Fibroblast of lung (primary cell): ENCODE measurements around the gene HGS. TPM values are rescaled to one million over a fixed set of nuclear protein-coding genes. Genes with fewer than 3 reads are reported as not detected.

Experiments
- DNase-seq, 2 donors: peaks; one replicate each; pipeline versions ENCODE4 v3.0.0 to v3.0.0-alpha.2; 2010; ENCODE audit warnings: low read depth in 2 of 2
- H2AFZ ChIP-seq: 2 replicates; pipeline ENCODE4 v1.5.1; 2012; ENCODE audit warnings: low read length, control low read depth, inconsistent platforms
- H3K27ac ChIP-seq: 2 replicates; pipeline ENCODE4 v1.5.1; 2011; ENCODE audit warnings: low read length, control low read depth; ENCODE audit not compliant: insufficient read depth
- H3K27me3 ChIP-seq: 2 replicates; pipeline ENCODE4 v1.5.1; 2011; ENCODE audit warnings: mild to moderate bottlenecking, low read length; ENCODE audit not compliant: control insufficient read depth, insufficient read depth
- H3K36me3 ChIP-seq: 2 replicates; pipeline ENCODE4 v1.5.1; 2011; ENCODE audit warnings: low read length; ENCODE audit not compliant: control insufficient read depth, insufficient read depth
- H3K4me1 ChIP-seq: 2 replicates; pipeline ENCODE4 v1.5.1; 2011; ENCODE audit warnings: low read length; ENCODE audit not compliant: control insufficient read depth, insufficient read depth; ENCODE audit errors: extremely low read depth
- H3K4me2 ChIP-seq: 2 replicates; pipeline ENCODE4 v1.5.1; 2011; ENCODE audit warnings: low read length, control low read depth; ENCODE audit not compliant: insufficient read depth; ENCODE audit errors: extremely low read depth
- H3K4me3 ChIP-seq, 4 experiments: fragments of 200-600 bp in 1 of 4; sonication (generic) in 1 of 4; replicated peaks in 1 of 4; 2 replicates each; pipeline ENCODE4 v1.5.1; 2011 to 2016; ENCODE audit warnings: low read length in 4 of 4, low read depth in 3 of 4, mild to moderate bottlenecking in 3 of 4, control low read depth in 2 of 4, inconsistent platforms in 1 of 4, mixed read lengths in 1 of 4; ENCODE audit not compliant: insufficient read depth in 1 of 4; ENCODE audit errors: control extremely low read depth in 1 of 4
- H3K79me2 ChIP-seq: 2 replicates; pipeline ENCODE4 v1.5.1; 2012; ENCODE audit warnings: mild to moderate bottlenecking, low read length, inconsistent platforms; ENCODE audit not compliant: control insufficient read depth, insufficient read depth
- H3K9ac ChIP-seq: 2 replicates; pipeline ENCODE4 v1.5.1; 2011; ENCODE audit warnings: mild to moderate bottlenecking, low read length, control low read depth; ENCODE audit not compliant: insufficient read depth
- H3K9me3 ChIP-seq: 2 replicates; pipeline ENCODE4 v1.5.1; 2012; ENCODE audit warnings: low read depth, low read length; ENCODE audit not compliant: control insufficient read depth, insufficient read depth
- H4K20me1 ChIP-seq: 2 replicates; pipeline ENCODE4 v1.5.1; 2011; ENCODE audit warnings: low read length; ENCODE audit not compliant: control insufficient read depth, insufficient read depth; ENCODE audit errors: extremely low read depth
- EZH2 ChIP-seq: IDR thresholded peaks from 2 replicates; pipeline ENCODE4 v1.5.1; 2012; ENCODE audit warnings: low read length, control low read depth, mild to moderate bottlenecking; ENCODE audit errors: missing control alignments
- polyA plus RNA-seq, 2 donors: library from polyadenylated mRNA; depleted of rRNA in 1 of 2; stranded (reverse) in 1 of 2; unstranded in 1 of 2; fragments of >200 nt; gene quantifications; 2 replicates each; pipeline ENCODE4 v1.2.1, GENCODE V29; 2011 to 2012; ENCODE audit warnings: missing spikeins in 1 of 2
- total RNA-seq: library from RNA; depleted of rRNA; stranded (reverse); fragments of >200 nt; gene quantifications from 2 replicates; pipeline ENCODE4 v1.2.1, GENCODE V29; 2014
- TF ChIP-seq, protein P1 (sequence below), 2 donors: IDR thresholded peaks in 1 of 2; conservative IDR thresholded peaks in 1 of 2; 1 replicate in 1 of 2; 2 replicates in 1 of 2; pipeline ENCODE4 v1.5.1; 2011 to 2012; ENCODE audit warnings: low read length in 2 of 2, control low read depth in 1 of 2, inconsistent platforms in 1 of 2, low read depth in 1 of 2, mild to moderate bottlenecking in 1 of 2

The HGS gene
- total and polyA plus RNA-seq, 2 donors (not counting 1 experiment from before 2014, with no cell fraction given), result 43.1 to 65.7 TPM

DNA sequence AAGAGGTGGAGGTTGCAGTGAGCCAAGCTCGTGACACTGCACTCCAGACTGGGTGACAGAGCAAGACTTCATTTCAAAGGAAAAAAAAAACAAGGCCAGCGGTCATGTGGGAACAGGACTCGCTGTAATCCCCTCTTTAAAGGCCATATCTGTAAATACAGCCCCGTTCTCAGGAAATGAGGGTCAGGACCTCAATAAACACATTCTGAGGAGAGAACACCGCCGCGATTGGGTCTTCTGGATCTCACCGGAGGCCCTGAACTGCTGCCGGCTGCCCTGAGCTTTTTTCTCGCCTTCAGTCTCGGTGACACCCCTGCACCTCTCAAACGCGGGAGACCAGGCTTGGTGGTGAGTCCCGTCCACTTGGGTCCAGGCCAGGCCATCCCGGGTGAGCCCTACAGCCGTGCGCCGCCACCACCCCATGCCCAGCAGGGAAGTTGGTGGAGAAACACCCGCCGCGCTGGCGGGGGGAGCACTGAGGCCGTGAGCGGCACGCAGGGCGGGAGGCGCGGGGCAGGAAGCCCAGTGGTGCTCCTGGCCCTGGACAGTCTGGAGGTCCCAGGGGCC, 56.7 kb downstream of the HGS start:
- Histone ChIP-seq H2AFZ (no peak overlapping the region), H3K27ac (no peak overlapping the region)
- no peak for DNase-seq

DNA sequence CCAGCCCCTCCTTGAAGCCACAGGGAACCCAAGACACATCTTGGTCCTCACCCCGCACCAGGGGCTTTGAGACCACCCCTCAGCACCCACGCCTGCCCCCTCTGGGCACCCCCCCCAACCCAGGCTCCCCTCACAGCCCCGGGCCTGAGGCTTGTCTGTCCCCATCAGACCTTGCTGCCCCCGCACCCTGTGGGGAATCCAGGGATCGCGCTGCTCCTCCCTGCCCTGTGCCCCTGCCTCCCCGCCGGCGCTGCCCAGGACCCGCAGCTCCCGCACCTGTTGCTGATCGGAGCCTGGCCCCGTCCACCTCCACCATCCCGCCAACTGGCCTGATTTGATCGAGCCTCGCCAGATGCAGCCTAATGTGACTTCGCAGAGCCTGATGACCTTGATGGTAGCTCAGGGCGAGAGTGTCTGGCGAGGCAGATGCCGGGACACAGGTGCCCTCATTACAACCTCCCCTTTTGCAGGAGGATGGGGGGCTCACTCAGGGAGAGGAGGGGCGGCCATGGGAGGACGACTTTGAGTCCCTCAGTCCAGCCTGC, 57.3 kb downstream of the HGS start:
- no peak overlapping the region for H3K9ac ChIP-seq
- H3K9me3 ChIP-seq, result no peaks in the 10 kb centered on the region
- peaks cover 1% of the 10 kb centered on the region for H3K4me1 ChIP-seq
- no peaks in the 10 kb centered on the region for H3K36me3 ChIP-seq
- no peak overlapping the region for H2AFZ ChIP-seq
- no peaks in the 10 kb centered on the region for H3K27me3 ChIP-seq
- no peak overlapping the region for H3K4me3 ChIP-seq
- H4K20me1 ChIP-seq, result no peaks in the 10 kb centered on the region
- no peak overlapping the region for H3K27ac ChIP-seq
- DNase-seq, result no peak
- no peak for TF ChIP-seq EZH2
- TF ChIP-seq, protein P1, sequence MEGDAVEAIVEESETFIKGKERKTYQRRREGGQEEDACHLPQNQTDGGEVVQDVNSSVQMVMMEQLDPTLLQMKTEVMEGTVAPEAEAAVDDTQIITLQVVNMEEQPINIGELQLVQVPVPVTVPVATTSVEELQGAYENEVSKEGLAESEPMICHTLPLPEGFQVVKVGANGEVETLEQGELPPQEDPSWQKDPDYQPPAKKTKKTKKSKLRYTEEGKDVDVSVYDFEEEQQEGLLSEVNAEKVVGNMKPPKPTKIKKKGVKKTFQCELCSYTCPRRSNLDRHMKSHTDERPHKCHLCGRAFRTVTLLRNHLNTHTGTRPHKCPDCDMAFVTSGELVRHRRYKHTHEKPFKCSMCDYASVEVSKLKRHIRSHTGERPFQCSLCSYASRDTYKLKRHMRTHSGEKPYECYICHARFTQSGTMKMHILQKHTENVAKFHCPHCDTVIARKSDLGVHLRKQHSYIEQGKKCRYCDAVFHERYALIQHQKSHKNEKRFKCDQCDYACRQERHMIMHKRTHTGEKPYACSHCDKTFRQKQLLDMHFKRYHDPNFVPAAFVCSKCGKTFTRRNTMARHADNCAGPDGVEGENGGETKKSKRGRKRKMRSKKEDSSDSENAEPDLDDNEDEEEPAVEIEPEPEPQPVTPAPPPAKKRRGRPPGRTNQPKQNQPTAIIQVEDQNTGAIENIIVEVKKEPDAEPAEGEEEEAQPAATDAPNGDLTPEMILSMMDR (conservative IDR thresholded peaks at IDR 0.05 in 1 of 2, IDR thresholded peaks at IDR 0.05 in 1 of 2; ENCODE audit: low read depth in 1 of 2, low read length in 2 of 2), result no peak
- H3K4me2 ChIP-seq, result no peak overlapping the region
- no peaks in the 10 kb centered on the region for H3K79me2 ChIP-seq

More for the DNA sequence above, 56.7 kb downstream of the HGS start:
- Histone ChIP-seq H3K36me3 (no peaks in the 10 kb centered on the region), H4K20me1 (no peaks in the 10 kb centered on the region), H3K4me2 (no peak overlapping the region), H3K9ac (no peak overlapping the region), H3K79me2 (no peaks in the 10 kb centered on the region), H3K4me3 (no peak overlapping the region), H3K9me3 (no peaks in the 10 kb centered on the region), H3K4me1 (peaks cover 3% of the 10 kb centered on the region), H3K27me3 (no peaks in the 10 kb centered on the region)
- no peak for TF ChIP-seq EZH2
- TF ChIP-seq, protein P1 (conservative IDR thresholded peaks at IDR 0.05 in 1 of 2, IDR thresholded peaks at IDR 0.05 in 1 of 2; ENCODE audit: low read depth in 1 of 2, low read length in 2 of 2), result no peak

DNA sequence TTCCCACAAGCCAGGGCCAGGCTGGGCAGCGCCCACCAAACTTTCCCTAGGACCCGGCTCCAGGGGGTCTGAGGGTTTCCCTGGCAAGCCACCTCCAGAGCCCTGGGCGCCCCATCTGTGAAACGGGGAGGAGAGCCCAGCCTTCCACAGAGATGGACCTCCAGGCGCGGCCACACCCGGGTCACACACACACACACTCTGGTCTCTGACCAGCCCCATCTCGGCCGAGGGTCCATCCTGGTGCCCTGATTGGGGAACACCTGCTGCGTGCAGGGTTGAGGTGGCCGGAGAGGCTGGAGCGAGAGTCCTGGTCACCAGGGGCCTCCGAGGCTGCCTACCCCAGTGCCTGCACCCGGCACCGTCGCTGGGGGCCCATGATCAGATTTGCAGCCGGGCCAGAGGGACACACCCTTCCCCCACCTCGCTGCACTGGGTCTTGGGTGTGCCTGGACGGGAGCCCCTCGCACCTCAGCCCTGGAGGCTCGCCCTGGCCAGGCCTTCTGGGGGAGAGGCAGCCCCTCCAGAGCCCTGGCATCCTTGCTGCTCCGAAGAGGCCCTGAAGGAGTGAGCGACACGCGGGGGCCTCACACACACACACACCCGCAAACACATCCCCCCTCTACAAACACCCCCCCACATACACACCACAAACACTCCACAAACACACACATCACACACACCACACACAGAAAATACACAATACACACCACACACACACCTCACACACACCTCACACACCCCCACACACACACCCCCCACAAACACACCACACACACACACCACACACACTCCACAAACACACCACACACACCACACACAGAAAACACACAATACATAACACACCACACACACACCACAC, 58.0 kb downstream of the HGS start:
- DNase-seq, result no peak
- Histone ChIP-seq H3K79me2 (no peaks in the 10 kb centered on the region), H3K4me3 (no peak overlapping the region), H3K27me3 (no peaks in the 10 kb centered on the region), H2AFZ (no peak overlapping the region), H4K20me1 (no peaks in the 10 kb centered on the region), H3K27ac (no peak overlapping the region), H3K9me3 (no peaks in the 10 kb centered on the region), H3K36me3 (no peaks in the 10 kb centered on the region), H3K4me1 (no peaks in the 10 kb centered on the region), H3K9ac (no peak overlapping the region), H3K4me2 (no peak overlapping the region)
- TF ChIP-seq EZH2, result no peak
- TF ChIP-seq, protein P1 (conservative IDR thresholded peaks at IDR 0.05 in 1 of 2, IDR thresholded peaks at IDR 0.05 in 1 of 2; ENCODE audit: low read depth in 1 of 2, low read length in 2 of 2), result no peak
